Ramos (cell line): ENCODE data around the gene ZBTB20.
"Not testable (repeated sequence)": the region's sequence is repeated elsewhere in the genome, so short reads cannot be mapped to it uniquely, and the experiment has no call there.

Source experiments
- in situ Hi-C: fragments of 300-500 bp; cut with MboI; formaldehyde crosslinking; loops from one replicate; pipeline ENCODE4 v1.14.3; 2022; ENCODE audit warnings: low sequenced_read_pairs; ENCODE audit not compliant: unreplicated experiment

ZBTB20 gene

GRCh38 chr3:115146418-115147328, at the start of gene ZBTB20:
TSS of gene ZBTB20 (minus strand) at chr3:115147288.
- in situ Hi-C loops: no loop called here

- in situ Hi-C loops: no loop called here
Observed at GRCh38 chr3:115194476-115194875, 47.4 kb upstream of the ZBTB20 start.

GRCh38 chr3:115190747-115191146, 43.7 kb upstream of the ZBTB20 start:
- in situ Hi-C loops: no loop called here

GRCh38 chr3:115187149-115187757, 40.2 kb upstream of the ZBTB20 start:
- in situ Hi-C loops: no loop called here

GRCh38 chr3:115186351-115187148, 39.5 kb upstream of the ZBTB20 start:
- in situ Hi-C loops: no loop called here

GRCh38 chr3:115184859-115185572, 37.9 kb upstream of the ZBTB20 start:
- in situ Hi-C loops: not testable (repeated sequence)

- in situ Hi-C loops: not testable (repeated sequence)
Observed at GRCh38 chr3:115178930-115179329, 31.8 kb upstream of the ZBTB20 start.

- in situ Hi-C loops: no loop called here
Observed at GRCh38 chr3:115169808-115170207, 22.7 kb upstream of the ZBTB20 start.

GRCh38 chr3:115165701-115166100, 18.6 kb upstream of the ZBTB20 start:
- in situ Hi-C loops: no loop called here

GRCh38 chr3:115165266-115165665, 18.2 kb upstream of the ZBTB20 start:
- in situ Hi-C loops: no loop called here

- in situ Hi-C loops: no loop called here
Observed at GRCh38 chr3:115164374-115165221, 17.5 kb upstream of the ZBTB20 start.

GRCh38 chr3:115162759-115163158, 15.7 kb upstream of the ZBTB20 start:
- in situ Hi-C loops: no loop called here

GRCh38 chr3:115161866-115162265, 14.8 kb upstream of the ZBTB20 start:
- in situ Hi-C loops: no loop called here

- in situ Hi-C loops: no loop called here
Observed at GRCh38 chr3:115161168-115161834, 14.2 kb upstream of the ZBTB20 start.

- in situ Hi-C loops: no loop called here
Observed at GRCh38 chr3:115160295-115160694, 13.2 kb upstream of the ZBTB20 start.

GRCh38 chr3:115156046-115156654, 9.1 kb upstream of the ZBTB20 start:
- in situ Hi-C loops: no loop called here

GRCh38 chr3:115154611-115155010, 7.5 kb upstream of the ZBTB20 start:
- in situ Hi-C loops: no loop called here

GRCh38 chr3:115151921-115152320, 4.8 kb upstream of the ZBTB20 start:
- in situ Hi-C loops: no loop called here
